Amygdala (tissue), 56 donors: Measurements from ENCODE around the gene CLRN3.

ENCODE experiments used
- DNase-seq, 56 donors: peaks; one replicate each; lab custom pipeline; 2025; lab: John Stamatoyannopoulos, UW

CLRN3 gene

GRCh38 chr10:127919418-127920271, 26.9 kb upstream of the CLRN3 start:
- DNase-seq, result peak in 12 of 56 donors; percentile 23 to 70 (median 38)

DNA sequence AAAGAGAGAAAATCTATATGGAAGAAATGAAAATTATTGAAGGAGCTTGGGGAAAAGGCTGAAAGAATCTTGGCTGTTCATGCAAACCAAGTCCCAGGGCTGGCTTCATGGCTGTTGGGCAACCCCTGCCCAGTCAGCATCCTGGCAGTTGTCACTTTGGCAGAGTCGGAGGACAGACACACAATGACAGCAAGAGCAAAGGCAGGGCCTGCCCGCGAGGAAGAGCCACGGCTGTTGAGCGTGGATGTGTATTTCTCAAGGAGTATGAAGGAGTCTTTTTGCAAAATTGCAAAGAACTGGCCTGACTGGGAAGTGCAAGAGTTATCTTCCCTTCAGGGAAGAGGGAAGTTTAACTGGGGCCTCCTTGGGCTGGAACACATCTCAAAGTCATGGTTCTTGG, 25.8 kb upstream of the CLRN3 start:
- DNase-seq, result peak in 5 of 56 donors; percentile 30 to 60 (median 36)

DNA sequence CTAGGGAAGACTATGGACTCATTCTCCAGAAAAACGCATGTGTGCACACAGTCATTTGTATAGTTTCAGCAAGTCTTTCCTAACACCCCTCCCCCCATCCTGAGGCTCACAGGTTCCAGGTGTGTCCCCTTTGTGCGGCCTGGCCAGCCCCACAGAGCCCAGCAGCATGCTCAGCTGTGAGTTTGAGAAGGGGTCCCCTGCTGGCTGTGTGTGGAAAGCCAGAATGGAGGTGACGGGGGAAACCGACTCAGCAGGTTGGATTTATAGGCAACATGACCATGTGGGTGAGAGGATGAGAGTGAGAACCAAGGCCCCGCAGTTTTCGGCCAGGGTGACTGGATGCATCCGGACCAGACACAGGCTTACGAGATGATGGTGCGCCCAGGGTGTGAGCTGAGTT, 24.1 kb upstream of the CLRN3 start:
- no peak for DNase-seq

- no peak for DNase-seq
These were observed 22.6 kb upstream of the CLRN3 start for GRCh38 chr10:127915324-127915723.

- DNase-seq, result no peak
These were observed 20.6 kb upstream of the CLRN3 start for GRCh38 chr10:127913368-127913759.

- no peak for DNase-seq
These were observed 20.0 kb upstream of the CLRN3 start for GRCh38 chr10:127912607-127913367.

DNA sequence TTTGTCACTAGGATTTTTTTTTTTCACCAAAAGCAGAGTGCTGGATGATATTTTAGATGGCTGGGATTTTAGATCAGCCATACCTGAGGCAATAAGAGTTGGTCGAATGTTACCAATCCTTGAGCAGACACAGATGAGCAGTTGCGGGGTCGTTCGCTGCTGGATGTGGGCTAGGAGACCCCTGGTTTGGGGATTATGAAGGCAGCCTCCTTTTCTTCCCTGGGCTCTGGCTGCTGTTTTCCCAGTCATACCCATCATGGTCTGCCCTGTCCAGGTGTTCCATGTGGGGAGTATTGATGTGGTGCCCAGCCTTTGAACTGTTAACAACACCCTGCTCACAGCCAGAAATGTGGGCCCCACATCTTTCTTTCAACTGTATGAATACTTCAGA, 19.1 kb upstream of the CLRN3 start:
- no peak for DNase-seq

DNA sequence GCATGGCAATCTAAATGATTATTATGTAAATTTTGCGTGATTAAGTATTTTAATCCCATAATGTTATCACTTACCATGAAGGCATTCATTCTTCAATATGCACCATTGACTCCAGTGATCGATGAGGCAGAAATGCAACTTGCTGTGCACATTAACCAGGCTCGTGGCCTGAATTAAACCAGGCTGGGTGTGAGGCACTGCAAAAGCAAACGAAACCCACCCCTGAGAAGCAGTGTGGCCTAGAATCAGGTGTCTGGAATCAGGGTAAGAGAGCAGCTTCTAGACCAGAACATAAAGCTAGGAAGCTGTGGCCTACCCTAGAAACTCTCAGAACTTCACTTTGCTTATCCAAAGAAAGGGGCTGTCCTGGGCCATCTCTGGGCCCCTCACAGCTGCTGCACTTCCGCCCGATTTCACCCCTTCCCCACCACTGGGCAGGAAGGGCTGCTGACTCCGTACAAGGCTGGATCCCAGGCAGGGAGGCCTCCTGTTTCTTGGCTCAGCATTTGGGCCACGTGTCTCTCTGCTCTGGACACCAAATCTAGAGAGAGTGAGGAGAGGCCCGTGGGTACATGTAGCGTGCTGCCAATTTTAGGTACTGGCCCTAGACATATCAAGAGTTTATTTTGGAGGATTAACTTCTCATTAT, 18.6 kb upstream of the CLRN3 start:
- DNase-seq, result no peak

DNA sequence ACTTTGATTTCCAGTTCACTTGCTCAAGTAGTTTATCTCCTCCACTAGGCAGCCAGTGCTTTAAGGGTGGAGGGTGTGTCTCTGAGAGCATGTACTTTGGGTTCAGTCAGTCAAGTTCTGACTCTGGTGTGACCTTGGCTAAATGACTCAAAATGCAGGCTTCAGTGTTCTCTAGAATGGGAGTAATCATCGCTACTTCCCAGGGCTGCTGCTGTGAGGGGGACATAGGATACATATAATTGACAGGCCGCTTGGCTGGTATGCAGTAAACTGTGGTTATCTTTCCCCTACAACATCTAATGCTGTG, 17.7 kb upstream of the CLRN3 start:
- no peak for DNase-seq

GRCh38 chr10:127909716-127910463, 17.1 kb upstream of the CLRN3 start:
- no peak for DNase-seq

- DNase-seq, result no peak
These were observed 16.2 kb upstream of the CLRN3 start for GRCh38 chr10:127908959-127909267.

GRCh38 chr10:127908106-127908958, 15.6 kb upstream of the CLRN3 start:
- peak in 2 of 56 donors; percentile 38 to 71 for DNase-seq

DNA sequence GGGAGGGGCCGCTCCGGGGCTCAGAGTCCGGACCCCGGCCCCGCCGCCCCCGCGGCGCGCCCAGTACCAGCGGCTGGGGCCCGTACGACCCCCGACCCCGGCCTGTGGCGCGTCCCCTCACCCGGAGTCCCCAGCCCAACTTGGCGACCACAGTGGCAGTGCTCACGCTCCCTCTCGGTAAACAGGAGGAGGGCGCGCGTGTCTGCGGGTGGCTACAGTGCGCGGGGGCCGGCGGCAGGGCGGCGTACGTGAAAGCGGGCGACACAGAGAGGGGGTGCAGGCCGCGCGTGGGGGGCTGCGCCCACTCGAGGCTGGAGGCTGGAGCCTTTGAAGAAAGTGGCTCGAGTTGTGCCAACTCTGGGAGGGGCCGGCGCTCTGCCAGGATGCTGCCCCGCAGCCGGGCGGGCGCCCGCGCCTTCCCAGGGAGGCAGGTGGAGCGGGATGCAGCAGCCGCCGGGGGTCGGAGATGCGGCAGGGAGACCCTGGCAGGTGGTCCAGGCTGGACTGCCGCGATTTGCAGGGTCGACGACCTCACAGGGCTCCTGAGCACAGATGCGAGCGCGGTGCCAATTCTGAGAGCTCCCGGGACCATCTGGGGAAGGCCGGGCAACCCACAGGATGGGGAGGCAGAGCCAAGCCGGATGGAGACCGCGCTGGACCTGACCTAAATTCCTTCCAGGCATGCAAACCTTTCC, 14.8 kb upstream of the CLRN3 start:
- peak in 19 of 56 donors; percentile 30 to 70 (median 46) for DNase-seq

DNA sequence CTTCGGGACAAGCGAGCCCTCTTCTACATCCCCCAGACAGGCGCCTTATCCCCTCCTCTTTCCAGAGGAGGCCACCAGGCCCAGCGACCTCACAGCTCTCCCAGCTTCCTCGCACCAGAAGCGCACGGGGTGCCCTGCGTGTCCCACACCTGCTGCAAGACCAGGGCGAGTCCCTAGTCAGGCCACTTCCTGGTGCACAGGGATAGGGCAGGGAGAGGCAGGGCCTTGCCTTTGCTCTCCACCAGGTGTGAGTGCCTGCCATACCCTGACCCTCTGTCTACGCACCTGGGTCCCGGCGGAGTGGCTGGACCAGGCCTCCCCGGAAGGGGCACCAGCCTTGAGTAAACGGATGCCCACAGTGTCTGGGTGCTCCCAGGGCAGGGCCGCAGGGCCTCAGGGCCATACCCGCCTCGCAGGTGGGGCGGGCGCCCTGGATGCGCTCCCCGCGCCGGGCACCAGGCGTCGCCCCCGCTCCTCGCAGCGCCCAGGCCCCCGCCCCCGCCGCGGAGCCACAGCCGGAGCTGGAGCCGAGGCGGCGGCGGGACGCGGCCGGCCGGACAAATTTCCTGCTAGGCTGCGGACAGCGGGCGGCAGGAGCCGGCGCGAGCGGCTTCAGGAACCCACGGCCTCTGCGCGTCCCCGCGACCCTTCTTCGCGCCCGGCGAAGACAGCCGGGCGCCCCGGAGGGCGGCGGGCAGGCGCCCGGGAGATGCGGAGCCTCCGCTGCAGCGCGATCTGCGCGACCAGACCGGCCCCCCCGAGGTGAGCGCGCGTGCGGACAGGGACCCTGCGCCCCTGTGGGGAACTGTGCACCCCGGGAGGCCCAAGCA, 14.0 kb upstream of the CLRN3 start, which contains the start of gene PTPRE:
TSS of gene PTPRE (plus strand) at position 556 of the 830 bp plus-strand sequence. CDS start 133,779 bp downstream, outside the sequence.
- peak in 35 of 56 donors; percentile 26 to 75 (median 51) for DNase-seq

DNA sequence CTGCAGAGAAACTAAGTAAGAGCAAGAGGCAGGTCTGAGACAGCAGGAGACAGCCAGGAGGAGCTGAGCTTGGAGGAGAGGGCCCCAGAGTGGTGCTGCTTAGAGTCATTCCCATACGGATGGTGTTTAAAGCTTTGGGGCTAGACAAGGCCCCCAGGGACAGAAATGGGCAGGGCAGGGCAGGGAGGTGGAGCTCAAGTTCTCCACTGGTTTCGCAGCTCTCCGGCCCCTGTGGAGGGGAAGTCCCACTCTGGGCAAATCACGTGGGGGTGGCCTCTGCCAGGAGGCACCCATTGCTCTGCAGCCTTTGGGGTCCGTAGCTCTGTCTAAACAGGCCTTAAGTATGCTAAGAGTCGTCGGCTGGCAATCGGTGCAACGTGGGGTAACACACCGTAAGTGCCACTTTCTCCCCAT, 13.1 kb upstream of the CLRN3 start:
- DNase-seq, result peak in 3 of 56 donors; percentile 16 to 51 (median 31)

DNA sequence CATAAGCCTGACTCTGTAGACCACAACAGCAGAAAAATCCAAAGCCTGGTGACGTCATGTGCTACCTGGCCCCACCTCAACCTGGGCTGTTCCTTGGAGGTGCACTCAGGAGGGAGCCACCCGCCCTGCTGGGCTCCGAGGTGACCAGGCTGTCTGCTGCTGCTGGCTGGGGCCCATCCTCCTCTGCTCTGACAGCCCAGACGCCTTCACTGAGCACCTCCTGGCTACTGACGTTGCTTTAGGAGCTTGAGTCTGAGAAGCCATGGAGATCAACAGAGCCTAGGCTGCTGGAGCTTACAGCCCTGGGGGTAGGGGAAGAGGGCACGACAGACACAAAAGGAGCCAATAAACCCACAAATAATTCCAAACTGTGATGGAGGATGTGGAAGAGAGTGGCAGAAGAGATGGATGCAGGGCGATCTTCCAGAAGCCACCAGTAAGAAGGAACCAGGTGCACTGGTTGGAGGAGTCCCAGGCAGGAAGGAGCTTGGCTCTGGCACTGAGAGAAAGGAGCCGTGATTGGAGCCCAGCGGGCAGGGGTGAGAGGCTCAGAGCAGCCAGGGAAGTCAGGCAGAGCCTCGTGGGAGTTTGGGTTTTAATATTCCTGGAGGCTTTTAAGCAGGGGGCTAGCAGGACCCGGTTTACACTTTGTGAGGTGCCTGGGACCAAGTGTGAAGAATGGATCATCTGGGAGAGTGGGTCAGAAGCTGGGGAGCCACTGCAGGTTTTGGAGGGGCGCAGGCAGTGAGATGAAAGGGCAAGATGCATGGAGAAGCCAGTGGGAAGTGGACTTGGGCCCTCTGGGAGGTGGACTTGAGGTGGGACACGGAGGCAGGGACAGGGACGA, 12.5 kb upstream of the CLRN3 start:
- DNase-seq, result no peak

GRCh38 chr10:127904311-127905000, 11.7 kb upstream of the CLRN3 start:
- DNase-seq, result no peak
